Activated CD4-positive, alpha-beta T cell treated with anti-CD3 and anti-CD28 coated beads for 36 hours (primary cell): ENCODE measurements around the gene ATF4. TPM values are rescaled to one million over a fixed set of nuclear protein-coding genes. Genes with fewer than 3 reads are reported as not detected.
A peak's percentile ranks its signal among the peaks of the same experiment; 100 is the strongest.

Experiments used
- ATAC-seq: fragments of 200-7000 bp; cut with Tn5 transposase; one replicate; pipeline ENCODE4 v1.10.0; 2021; ENCODE audit warnings: mild to moderate bottlenecking, moderate library complexity
- CTCF ChIA-PET: fragments of 350-600 bp; sonication (Branson Sonifier 250); formaldehyde crosslinking; loops from one replicate; lab custom pipeline; 2021; ENCODE audit warnings: antibody characterized with exemption; lab: Charles Lee
- POLR2A ChIA-PET: fragments of 350-600 bp; sonication (Branson Sonifier 250); formaldehyde crosslinking; loops from one replicate; lab custom pipeline; 2021; ENCODE audit warnings: antibody characterized with exemption, inconsistent platforms; lab: Charles Lee
- DNase-seq: peaks from one replicate; pipeline ENCODE4 v3.0.0-alpha.2; 2020
- H3K27ac Mint-ChIP-seq: one replicate; pipeline ENCODE4 v1.8.0; 2021; ENCODE audit warnings: mixed read lengths
- H3K27me3 Mint-ChIP-seq: one replicate; pipeline ENCODE4 v1.8.0; 2021; ENCODE audit warnings: mixed read lengths
- H3K36me3 Mint-ChIP-seq: one replicate; pipeline ENCODE4 v1.8.0; 2021; ENCODE audit warnings: low read depth, mixed read lengths
- H3K4me1 Mint-ChIP-seq: one replicate; pipeline ENCODE4 v1.8.0; 2021; ENCODE audit warnings: mixed read lengths
- H3K4me3 Mint-ChIP-seq: one replicate; pipeline ENCODE4 v1.8.0; 2021; ENCODE audit warnings: mild to moderate bottlenecking, moderate library complexity, mixed read lengths
- H3K9me3 Mint-ChIP-seq: one replicate; pipeline ENCODE4 v1.8.0; 2021; ENCODE audit warnings: low read depth, mixed read lengths
- intact Hi-C, 2 experiments: fragments of 100-400 bp; cut with DNase I in 1 of 2; cut with micrococcal nuclease in 1 of 2; formaldehyde crosslinking; loops; one replicate each; pipeline versions ENCODE4 v1.14.2 to v1.15.1; 2022 to 2024; cut with DNase I, micrococcal nuclease
- total RNA-seq, 2 experiments: library from RNA; stranded (reverse); gene quantifications; one replicate each; pipeline ENCODE4 v1.2.3, GENCODE V29; 2021

Gene ATF4
- total RNA-seq, 2 experiments from 2014 or later = 580 to 680 TPM

DNA sequence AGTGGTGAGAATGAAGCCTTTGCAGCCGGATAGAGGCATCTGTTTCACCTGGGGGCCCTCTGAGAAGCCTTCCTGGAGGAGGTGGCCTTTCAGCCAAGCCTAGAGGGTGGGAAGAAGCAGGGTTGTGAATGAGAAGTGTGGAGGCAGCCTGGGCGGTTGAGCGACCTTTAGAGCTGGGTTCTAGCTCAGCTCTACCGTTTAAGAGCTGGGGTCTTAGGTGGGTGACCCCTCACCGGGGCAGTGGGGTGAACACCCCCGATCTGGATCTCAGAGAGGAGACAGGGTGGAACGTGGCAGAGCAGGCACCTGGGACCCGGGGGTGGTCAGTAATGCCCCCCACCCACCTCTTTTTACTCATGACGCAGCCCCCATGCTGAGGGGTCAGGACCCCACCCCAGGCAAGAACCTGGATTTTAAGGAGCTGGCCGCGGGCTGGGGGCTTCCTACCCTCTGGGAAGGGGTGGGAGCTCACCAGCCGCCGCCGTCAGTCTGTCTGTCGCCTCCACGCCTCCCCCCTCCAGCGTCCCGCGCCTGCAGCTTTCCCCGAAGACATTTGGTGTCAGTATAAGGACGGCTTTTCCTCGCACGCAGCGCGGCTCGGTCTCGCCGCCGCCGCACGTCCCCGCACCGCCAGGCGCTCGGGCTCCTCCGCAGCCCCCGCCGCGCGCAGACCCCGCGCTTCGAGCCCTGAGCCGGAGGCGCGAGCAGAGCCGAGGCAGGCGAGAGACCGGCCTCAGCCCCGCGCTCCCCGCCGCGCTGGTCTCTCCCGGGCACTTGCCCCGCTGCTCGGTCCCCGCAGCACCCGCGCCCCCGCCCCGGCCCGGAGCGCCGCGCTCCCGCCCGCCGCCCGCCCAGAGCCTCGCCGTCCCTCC lies 36.8 kb downstream of the ATF4 start:
- H3K36me3 Mint-ChIP-seq = no peaks in the 10 kb centered on the region
- ATAC-seq (peak; percentile 78), DNase-seq (peak; percentile 71)
- H3K9me3 Mint-ChIP-seq = no peaks in the 10 kb centered on the region
- H3K4me1 Mint-ChIP-seq = peaks cover 2% of the 10 kb centered on the region
- H3K4me3 Mint-ChIP-seq = peak overlapping the region; percentile 51
- no peak overlapping the region for H3K27ac Mint-ChIP-seq
- intact Hi-C loops = loop anchor here in 1 of 2 experiments (1.0 to 5.0 kb wide), 3 partner anchors 385 to 480 kb away; no protein-coding TSS in a partner anchor
- ChIA-PET CTCF (interaction anchor here (0.6 to 1.1 kb wide), 5 partner anchors 9 to 897 kb away, joined by 3 to 4 read pairs (median 3); no protein-coding TSS in a partner anchor), POLR2A (interaction anchor here (0.6 kb wide), 1 partner anchor 248 kb away, joined by 3 read pairs; no protein-coding TSS in a partner anchor)
- H3K27me3 Mint-ChIP-seq = peaks cover 19% of the 10 kb centered on the region

DNA sequence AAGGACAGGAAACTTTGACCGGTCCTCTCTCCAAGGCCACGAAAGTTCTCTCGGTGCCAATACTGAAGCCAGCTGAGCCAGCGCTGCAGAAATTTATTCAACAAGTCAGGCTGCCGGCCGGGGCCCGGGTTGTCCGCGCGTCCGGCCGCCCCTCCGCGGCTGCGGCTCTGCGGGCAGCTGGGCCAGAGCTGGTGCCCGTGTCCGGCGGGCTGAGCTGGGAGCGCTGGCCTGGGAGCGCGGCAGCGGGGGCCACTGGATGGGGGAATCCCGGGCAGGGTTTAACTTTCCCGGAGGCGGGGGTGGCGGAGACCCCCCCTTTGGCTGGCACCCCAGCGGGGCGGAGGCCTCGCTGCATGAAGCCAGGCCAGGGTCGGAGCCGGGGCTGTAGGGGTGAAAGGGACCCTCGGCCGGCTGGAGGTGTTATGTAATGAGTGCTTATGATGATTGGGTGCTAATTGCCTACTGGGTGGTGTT lies 37.9 kb downstream of the ATF4 start:
- Mint-ChIP-seq H3K27me3 (peaks cover 19% of the 10 kb centered on the region), H3K4me3 (no peak overlapping the region), H3K27ac (no peak overlapping the region), H3K4me1 (peaks cover 2% of the 10 kb centered on the region), H3K9me3 (no peaks in the 10 kb centered on the region), H3K36me3 (no peaks in the 10 kb centered on the region)
- ChIA-PET POLR2A (no interaction called here), CTCF (interaction anchor here (0.6 kb wide), 1 partner anchor 234 kb away, joined by 4 read pairs; no protein-coding TSS in a partner anchor)
- ATAC-seq (no peak), DNase-seq (no peak)
- intact Hi-C loops = loop anchor here in 1 of 2 experiments (5.0 kb wide), 2 partner anchors 384 to 479 kb away; no protein-coding TSS in a partner anchor

DNA sequence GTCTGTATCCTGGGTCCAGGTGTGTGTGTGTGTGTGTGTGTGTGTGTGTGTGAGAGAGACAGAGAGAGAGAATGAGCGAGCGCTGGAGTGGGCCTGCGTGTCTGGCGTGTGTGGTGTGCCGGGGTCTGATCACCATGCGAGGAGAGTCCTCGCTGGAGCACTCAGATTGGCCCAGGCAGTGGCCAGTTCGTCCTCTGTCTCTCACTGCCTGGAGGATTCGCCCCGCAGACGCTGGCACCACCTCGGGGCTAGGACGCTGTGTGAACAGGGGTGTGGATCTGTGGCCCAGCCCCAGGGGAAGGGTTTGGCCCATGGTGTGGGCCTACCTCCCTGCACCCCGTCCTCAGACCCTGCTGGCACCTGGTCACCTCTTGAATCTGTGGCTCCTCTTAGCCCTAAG lies 38.6 kb downstream of the ATF4 start:
- Mint-ChIP-seq H3K4me3 (no peak overlapping the region), H3K9me3 (no peaks in the 10 kb centered on the region), H3K36me3 (no peaks in the 10 kb centered on the region), H3K4me1 (peaks cover 2% of the 10 kb centered on the region), H3K27me3 (peaks cover 19% of the 10 kb centered on the region), H3K27ac (no peak overlapping the region)
- no peak for ATAC-seq
- DNase-seq = no peak
- POLR2A ChIA-PET = no interaction called here
- intact Hi-C loops = loop anchor here in 1 of 2 experiments (5.0 kb wide), 2 partner anchors 383 to 478 kb away; no protein-coding TSS in a partner anchor
- CTCF ChIA-PET = interaction anchor here (0.7 kb wide), 2 partner anchors 357 to 451 kb away, joined by 3 to 4 read pairs; no protein-coding TSS in a partner anchor

DNA sequence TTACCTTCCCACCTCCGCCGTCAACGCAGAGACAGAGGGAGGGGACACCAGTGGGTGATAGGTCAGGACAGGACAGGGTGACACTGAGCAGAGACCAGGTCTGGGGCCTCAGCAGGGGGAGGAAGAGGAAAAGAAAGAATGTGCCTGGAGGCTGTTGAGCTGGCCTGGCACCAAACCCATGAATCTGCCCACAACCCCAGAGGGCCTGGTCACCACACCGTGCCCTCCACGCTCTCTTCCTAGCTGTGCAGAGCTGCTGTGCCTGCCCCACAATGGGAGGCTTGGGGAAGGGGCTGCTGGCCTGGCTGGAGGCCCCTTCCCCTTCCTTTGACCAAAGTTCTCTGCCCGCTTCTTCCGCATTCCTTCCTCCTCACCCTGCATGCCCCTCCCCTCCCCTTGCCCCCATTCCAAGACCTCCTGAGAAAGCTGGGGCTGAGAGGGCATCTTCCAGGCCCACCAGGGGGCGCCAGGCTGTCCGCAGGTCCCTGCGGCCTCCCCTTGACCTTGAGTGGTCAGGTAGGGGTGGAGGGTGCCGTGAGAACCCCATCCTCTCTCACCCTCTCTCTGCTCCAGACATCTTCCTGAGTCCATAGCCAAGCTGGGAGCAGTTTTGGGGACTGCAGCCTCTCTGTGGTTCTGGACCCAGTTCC lies 39.2 kb downstream of the ATF4 start:
- POLR2A ChIA-PET = no interaction called here
- Mint-ChIP-seq H3K36me3 (no peaks in the 10 kb centered on the region), H3K27ac (no peak overlapping the region), H3K4me3 (no peak overlapping the region), H3K27me3 (peaks cover 19% of the 10 kb centered on the region), H3K9me3 (no peaks in the 10 kb centered on the region), H3K4me1 (peaks cover 2% of the 10 kb centered on the region)
- CTCF ChIA-PET = interaction anchor here (0.6 to 0.7 kb wide), 3 partner anchors 25 to 451 kb away, joined by 3 to 4 read pairs (median 3); no protein-coding TSS in a partner anchor
- ATAC-seq (no peak), DNase-seq (peak; percentile 44)
- intact Hi-C loops = loop anchor here in 1 of 2 experiments (5.0 kb wide), 2 partner anchors 383 to 478 kb away; no protein-coding TSS in a partner anchor

DNA sequence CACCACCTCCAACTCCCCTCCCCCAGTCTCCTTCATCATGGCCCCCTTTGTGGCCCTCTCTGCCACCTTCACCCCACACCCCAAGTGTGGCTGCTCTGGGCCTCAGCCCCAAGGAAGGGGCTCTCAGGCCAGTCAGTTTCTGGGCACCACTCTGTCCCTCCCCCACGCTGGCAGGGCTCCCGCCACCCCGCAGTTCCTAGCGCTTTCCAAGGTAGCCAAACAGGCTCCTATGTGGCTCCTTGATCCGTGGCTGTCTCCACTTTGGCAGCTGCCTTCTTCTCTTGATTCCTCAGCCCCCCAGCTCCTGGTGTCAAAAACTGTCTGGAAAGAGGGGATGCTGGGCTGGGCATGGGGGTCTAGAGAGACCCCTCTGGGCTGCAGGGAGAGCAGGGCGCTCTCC lies 39.8 kb downstream of the ATF4 start:
- DNase-seq = no peak
- peaks cover 19% of the 10 kb centered on the region for H3K27me3 Mint-ChIP-seq
- no peaks in the 10 kb centered on the region for H3K9me3 Mint-ChIP-seq
- peaks cover 2% of the 10 kb centered on the region for H3K4me1 Mint-ChIP-seq
- no peak overlapping the region for H3K27ac Mint-ChIP-seq
- ChIA-PET POLR2A (no interaction called here), CTCF (no interaction called here)
- intact Hi-C loops = no loop called here
- no peak for ATAC-seq
- H3K4me3 Mint-ChIP-seq = no peak overlapping the region
- H3K36me3 Mint-ChIP-seq = no peaks in the 10 kb centered on the region

DNA sequence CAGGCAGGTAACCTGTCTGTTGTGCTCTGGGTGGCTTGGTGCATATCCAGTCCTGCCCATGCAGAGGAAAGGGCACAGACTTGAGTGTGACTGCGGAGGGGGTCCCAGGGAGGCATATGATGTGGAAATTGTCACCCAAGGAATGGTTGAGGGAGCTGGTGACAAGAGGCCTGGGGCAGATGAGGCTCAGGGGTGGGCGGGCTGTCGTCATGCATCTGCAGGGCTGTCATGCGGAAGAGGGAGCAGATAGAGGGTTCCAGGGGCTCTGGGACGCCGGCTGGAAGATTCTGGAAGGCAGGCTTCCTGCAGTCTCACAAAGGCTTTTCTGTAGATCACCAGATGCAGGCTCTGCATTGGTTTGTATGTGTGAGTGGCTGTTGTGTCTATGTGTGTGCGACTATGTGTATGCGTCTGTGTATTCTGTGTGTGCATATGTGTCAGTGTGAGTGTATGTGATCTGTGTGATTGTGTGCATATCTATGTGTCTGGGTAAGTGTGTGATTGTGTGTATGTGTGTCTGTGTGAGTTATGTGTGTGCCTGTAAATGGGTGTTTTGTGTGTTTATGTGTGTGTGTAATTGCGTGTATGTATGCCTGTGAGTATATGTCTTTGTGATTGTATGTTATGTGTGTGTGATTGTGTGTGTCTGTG lies 42.6 kb downstream of the ATF4 start:
- Mint-ChIP-seq H3K4me1 (peaks cover 15% of the 10 kb centered on the region), H3K36me3 (no peaks in the 10 kb centered on the region), H3K4me3 (no peak overlapping the region), H3K27ac (no peak overlapping the region), H3K27me3 (peaks cover 5% of the 10 kb centered on the region), H3K9me3 (peaks cover 6% of the 10 kb centered on the region)
- POLR2A ChIA-PET = interaction anchor here (0.7 kb wide), 1 partner anchor 459 kb away, joined by 3 read pairs; no protein-coding TSS in a partner anchor
- intact Hi-C loops = no loop called here
- ATAC-seq (no peak), DNase-seq (no peak)
- CTCF ChIA-PET = interaction anchor here (0.6 to 0.9 kb wide), 2 partner anchors 40 to 462 kb away, joined by 3 to 4 read pairs; no protein-coding TSS in a partner anchor

DNA sequence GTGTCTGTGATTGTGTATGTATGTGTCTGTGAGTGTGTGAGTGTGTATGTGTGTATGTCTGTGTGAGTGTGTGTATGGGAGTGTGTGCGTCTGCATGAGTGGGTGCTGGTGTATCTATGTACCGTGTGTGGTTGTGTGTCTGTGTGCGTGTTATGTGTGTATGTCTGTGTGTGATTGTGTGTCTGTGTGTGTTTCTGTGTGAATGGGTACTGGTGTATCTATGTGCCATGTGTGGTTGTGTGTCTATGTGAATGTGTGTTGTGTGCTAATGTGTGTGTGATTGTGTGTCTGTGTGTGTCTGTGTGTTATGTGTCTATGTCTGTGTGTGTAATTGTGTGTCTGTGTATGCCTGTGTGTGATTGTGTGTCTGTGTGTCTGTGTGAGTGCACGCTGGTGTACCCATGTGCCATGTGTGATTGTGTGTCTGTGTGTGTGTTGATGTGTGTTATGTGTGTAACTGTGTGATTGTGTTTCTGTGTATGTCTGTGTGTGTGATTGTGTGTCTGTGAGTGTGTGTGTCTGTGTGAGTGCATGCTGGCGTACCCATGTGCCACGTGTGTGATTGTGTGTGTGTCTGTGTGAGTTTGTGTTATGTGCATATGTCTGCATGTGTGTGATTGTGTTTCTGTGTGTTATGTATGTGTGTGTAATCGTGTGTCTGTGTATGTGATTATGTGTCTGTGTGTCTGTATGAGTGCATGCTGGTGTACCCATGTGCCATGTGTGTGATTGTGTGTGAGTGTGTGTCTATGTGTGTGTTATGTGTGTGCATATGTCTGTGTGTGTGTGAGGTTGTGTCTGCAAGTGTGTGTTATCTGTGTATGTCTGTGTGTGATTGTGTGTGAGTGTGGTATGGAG lies 43.4 kb downstream of the ATF4 start:
- H3K9me3 Mint-ChIP-seq = peaks cover 6% of the 10 kb centered on the region
- no peaks in the 10 kb centered on the region for H3K36me3 Mint-ChIP-seq
- no peak overlapping the region for H3K27ac Mint-ChIP-seq
- intact Hi-C loops = no loop called here
- ChIA-PET POLR2A (no interaction called here), CTCF (interaction anchor here (1.0 kb wide), 1 partner anchor 30 kb away, joined by 3 read pairs; no protein-coding TSS in a partner anchor)
- H3K4me1 Mint-ChIP-seq = peaks cover 15% of the 10 kb centered on the region
- no peak overlapping the region for H3K4me3 Mint-ChIP-seq
- peaks cover 1% of the 10 kb centered on the region for H3K27me3 Mint-ChIP-seq
- DNase-seq = no peak
- ATAC-seq = no peak

DNA sequence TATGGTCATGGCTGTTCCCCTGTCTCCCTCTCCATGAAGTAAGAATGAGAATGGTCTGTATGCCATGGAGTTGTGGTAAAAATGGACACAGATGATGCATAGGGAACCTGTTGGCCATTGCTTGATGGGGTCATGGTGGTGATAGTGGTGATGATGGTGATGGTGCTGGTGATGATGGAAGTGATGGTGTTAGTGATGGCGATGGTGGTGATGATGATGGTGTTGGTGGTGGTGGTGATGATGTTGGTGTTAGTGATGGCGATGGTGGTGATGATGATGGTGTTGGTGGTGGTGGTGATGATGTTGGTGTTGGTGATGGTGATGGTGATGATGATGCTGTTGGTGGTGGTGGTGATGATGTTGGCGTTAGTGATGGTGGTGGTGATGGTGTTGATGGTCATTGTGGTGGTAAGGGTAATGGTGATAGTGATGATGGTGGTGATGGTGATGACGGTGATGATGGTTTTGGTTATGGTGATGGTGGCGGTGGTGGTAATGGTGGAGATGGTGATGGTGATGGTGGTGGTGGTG lies 45.1 kb downstream of the ATF4 start:
- intact Hi-C loops = no loop called here
- ChIA-PET POLR2A (no interaction called here), CTCF (no interaction called here)
- ATAC-seq (no peak), DNase-seq (no peak)
- Mint-ChIP-seq H3K4me3 (no peak overlapping the region), H3K27me3 (no peaks in the 10 kb centered on the region), H3K36me3 (no peaks in the 10 kb centered on the region), H3K4me1 (peaks cover 15% of the 10 kb centered on the region), H3K9me3 (peaks cover 6% of the 10 kb centered on the region), H3K27ac (no peak overlapping the region)

DNA sequence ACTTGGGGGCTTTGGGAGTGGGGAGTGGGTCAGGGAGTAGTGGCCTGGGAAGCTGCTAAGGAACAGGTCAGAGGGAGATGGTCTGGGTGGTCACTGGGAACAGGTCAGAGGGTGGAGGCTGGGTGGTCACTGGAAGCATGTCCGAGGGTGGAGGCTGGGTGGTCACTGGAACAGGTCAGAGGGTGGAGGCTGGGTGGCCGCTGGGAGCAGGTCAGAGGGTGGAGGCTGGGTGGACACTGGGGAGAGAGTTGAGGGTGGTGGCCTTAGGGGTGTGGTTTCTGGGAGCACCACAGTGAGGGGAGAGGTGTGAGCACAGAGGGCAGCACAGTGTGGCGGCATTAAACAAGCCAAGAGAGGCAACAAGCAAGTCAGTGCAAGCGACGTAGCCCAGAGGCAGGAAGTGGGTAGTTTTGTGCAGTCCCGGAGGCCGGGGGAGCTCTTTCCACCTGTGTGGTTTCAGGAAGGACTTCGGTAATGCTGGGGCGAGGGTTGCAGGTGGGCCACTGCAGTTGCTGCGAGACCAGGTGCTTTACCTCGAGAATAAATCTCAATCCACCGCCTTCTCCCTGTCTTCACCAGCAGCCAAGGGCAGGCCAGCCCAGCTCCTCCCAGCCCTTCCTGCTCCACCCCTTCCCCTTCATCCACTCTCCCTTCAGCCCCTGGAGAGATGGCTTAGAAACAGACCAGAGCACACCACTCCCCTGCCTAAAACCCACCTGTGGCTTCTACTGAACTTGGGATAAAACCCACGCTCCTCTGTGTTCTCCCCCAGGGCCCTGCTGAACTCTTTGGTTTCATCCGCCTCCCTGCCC lies 47.0 kb downstream of the ATF4 start:
- Mint-ChIP-seq H3K27ac (peak overlapping the region; percentile 53), H3K27me3 (no peaks in the 10 kb centered on the region), H3K9me3 (peaks cover 6% of the 10 kb centered on the region), H3K36me3 (no peaks in the 10 kb centered on the region), H3K4me1 (peaks cover 15% of the 10 kb centered on the region), H3K4me3 (no peak overlapping the region)
- ChIA-PET CTCF (interaction anchor here (0.7 to 1.2 kb wide), 3 partner anchors 12 to 457 kb away, joined by 3 to 6 read pairs (median 4); no protein-coding TSS in a partner anchor), POLR2A (no interaction called here)
- ATAC-seq = peak; percentile 95
- intact Hi-C loops = no loop called here
- peak; percentile 64 for DNase-seq
